Right forelimb (tissue), 1 donor: ENCODE data around the gene B3GNT2.
"Not testable (repeated sequence)": the region's sequence is repeated elsewhere in the genome, so short reads cannot be mapped to it uniquely, and the experiment has no call there.

Experiments used
- DNase-seq: peaks from one replicate; pipeline ENCODE4 v3.0.0-alpha.2; 2018

Gene B3GNT2

GRCh38 chr2:62195421-62196277, at the start of gene B3GNT2:
TSS of gene B3GNT2 (plus strand) at chr2:62196115. CDS start at chr2:62222221, 26,106 bp downstream.
- DNase-seq, result peak; percentile 91

- DNase-seq, result not testable (repeated sequence)
These were observed 49.1 kb upstream of the B3GNT2 start for GRCh38 chr2:62146790-62147189.

GRCh38 chr2:62147610-62148301, 48.2 kb upstream of the B3GNT2 start:
- no peak for DNase-seq

- no peak for DNase-seq
These were observed 46.2 kb upstream of the B3GNT2 start for GRCh38 chr2:62149708-62150107.

GRCh38 chr2:62150597-62151305, 45.2 kb upstream of the B3GNT2 start:
- DNase-seq, result no peak

- DNase-seq, result no peak
These were observed 44.6 kb upstream of the B3GNT2 start for GRCh38 chr2:62151306-62151638.

- DNase-seq, result no peak
These were observed 43.9 kb upstream of the B3GNT2 start for GRCh38 chr2:62152000-62152399.

- no peak for DNase-seq
These were observed 38.9 kb upstream of the B3GNT2 start for GRCh38 chr2:62156861-62157496.

- no peak for DNase-seq
These were observed 37.3 kb upstream of the B3GNT2 start for GRCh38 chr2:62158444-62159121.

- not testable (repeated sequence) for DNase-seq
These were observed 35.2 kb upstream of the B3GNT2 start for GRCh38 chr2:62160691-62161090.

- no peak for DNase-seq
These were observed 32.6 kb upstream of the B3GNT2 start for GRCh38 chr2:62163106-62163831.

GRCh38 chr2:62163834-62164233, 32.1 kb upstream of the B3GNT2 start:
- DNase-seq, result no peak

GRCh38 chr2:62175728-62176127, 20.2 kb upstream of the B3GNT2 start:
- no peak for DNase-seq

- DNase-seq, result no peak
These were observed 19.1 kb upstream of the B3GNT2 start for GRCh38 chr2:62176801-62177200.

- no peak for DNase-seq
These were observed 18.4 kb upstream of the B3GNT2 start for GRCh38 chr2:62177392-62178049.

GRCh38 chr2:62178741-62179271, 17.1 kb upstream of the B3GNT2 start:
- DNase-seq, result peak; percentile 57

GRCh38 chr2:62180975-62181374, 14.9 kb upstream of the B3GNT2 start:
- DNase-seq, result no peak

GRCh38 chr2:62181843-62182242, 14.1 kb upstream of the B3GNT2 start:
- DNase-seq, result no peak

- DNase-seq, result no peak
These were observed 11.2 kb upstream of the B3GNT2 start for GRCh38 chr2:62184512-62185230.

GRCh38 chr2:62185475-62186155, 10.3 kb upstream of the B3GNT2 start:
- no peak for DNase-seq
